AG09319 (cell line): ENCODE measurements around the gene MAGI3.
A peak's percentile ranks its signal among the peaks of the same experiment; 100 is the strongest.
"Not testable (repeated sequence)": the region's sequence is repeated elsewhere in the genome, so short reads cannot be mapped to it uniquely, and the experiment has no call there.

Experiments used
- DNase-seq: peaks from one replicate; pipeline ENCODE4 v3.0.0-alpha.2; 2010; ENCODE audit warnings: low read depth; ENCODE audit errors: extremely low read depth
- CTCF ChIP-seq: IDR thresholded peaks from 2 replicates; pipeline ENCODE4 v1.5.1; 2011; ENCODE audit warnings: low read depth, mild to moderate bottlenecking, inconsistent platforms, low read length, moderate library complexity

MAGI3 gene

GRCh38 chr1:113557187-113557586 is 166.9 kb downstream of the MAGI3 start:
- TF ChIP-seq CTCF = no peak

GRCh38 chr1:113565621-113566020 is 175.3 kb downstream of the MAGI3 start:
- no peak for TF ChIP-seq CTCF

More at GRCh38 chr1:113557187-113557586, 166.9 kb downstream of the MAGI3 start:
- DNase-seq = no peak

GRCh38 chr1:113567427-113567826 is 177.1 kb downstream of the MAGI3 start:
- no peak for TF ChIP-seq CTCF
- DNase-seq = no peak

More at GRCh38 chr1:113565621-113566020, 175.3 kb downstream of the MAGI3 start:
- DNase-seq = no peak

DNA sequence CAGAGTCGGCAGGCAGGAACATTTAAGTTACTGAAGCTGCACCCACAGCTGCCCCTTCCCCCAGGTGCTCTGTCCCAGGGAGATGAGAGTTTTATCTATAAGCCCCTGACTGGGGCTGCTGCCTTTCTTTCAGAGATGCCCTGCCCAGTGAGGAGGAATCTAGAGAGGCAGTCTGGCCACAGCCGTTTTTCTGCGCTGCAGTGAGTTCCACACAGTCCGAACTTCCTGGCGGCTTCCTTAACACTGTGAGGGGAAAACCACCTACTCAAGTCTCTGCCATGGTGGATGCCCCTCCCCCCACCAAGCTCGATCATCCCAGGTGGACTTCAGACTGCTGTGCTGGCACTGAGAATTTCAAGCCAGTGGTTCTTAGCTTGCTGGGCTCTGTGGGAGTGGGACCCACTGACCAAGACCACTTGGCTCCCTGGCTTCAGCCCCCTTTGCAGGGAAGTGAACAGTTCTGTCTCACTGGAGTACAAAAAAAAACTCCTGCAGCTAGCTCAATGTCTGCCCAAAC is 185.5 kb downstream of the MAGI3 start:
- DNase-seq = not testable (repeated sequence)

DNA sequence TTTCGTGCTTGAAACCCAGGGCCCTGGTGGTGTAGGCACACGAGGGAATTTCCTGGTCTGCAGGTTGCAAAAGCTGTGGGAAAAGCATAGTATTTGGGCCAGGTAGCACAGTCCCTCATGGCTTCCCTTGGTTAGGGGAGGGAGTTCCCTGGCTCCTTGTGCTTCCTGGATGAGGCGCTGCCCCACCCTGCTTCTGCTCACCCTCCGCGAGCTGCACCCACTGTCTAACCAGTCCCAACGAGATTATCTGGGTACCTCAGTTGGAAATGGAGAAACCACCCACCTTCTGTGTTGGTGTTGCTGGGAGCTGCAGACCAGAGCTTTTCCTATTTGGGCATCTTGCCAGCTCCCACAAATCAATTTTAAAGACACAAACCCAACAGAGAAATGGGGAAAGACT is 186.0 kb downstream of the MAGI3 start:
- TF ChIP-seq CTCF = no peak
- DNase-seq = no peak

GRCh38 chr1:113579256-113580018 is 189.1 kb downstream of the MAGI3 start:
- no peak for TF ChIP-seq CTCF

GRCh38 chr1:113581323-113581722 is 191.0 kb downstream of the MAGI3 start:
- no peak for TF ChIP-seq CTCF
- DNase-seq = no peak

More at GRCh38 chr1:113579256-113580018, 189.1 kb downstream of the MAGI3 start:
- DNase-seq = peak; percentile 0
